ENCODE results near the gene TSC2.

The TSC2 gene

GRCh38 chr16:2070576-2071453 lies 23.0 kb downstream of the TSC2 start:
- Histone ChIP-seq H3K4me3 (ENCODE audit: low read length) (no peak overlapping the region), H3K9me3 (ENCODE audit: control insufficient read depth, low read depth, low read length) (no peaks in the 10 kb centered on the region), H3K4me1 (ENCODE audit: control insufficient read depth, low read depth, low read length) (no peaks in the 10 kb centered on the region), H3K27ac (ENCODE audit: low read length) (no peak overlapping the region), H3K36me3 (ENCODE audit: control insufficient read depth, low read depth, low read length) (peaks cover 13% of the 10 kb centered on the region), H3K27me3 (ENCODE audit: control insufficient read depth, insufficient read depth, low read length) (no peaks in the 10 kb centered on the region), H3K9ac (ENCODE audit: low read length) (no peak overlapping the region)

GRCh38 chr16:2071454-2072202 lies 23.8 kb downstream of the TSC2 start:
- H3K9me3 ChIP-seq (ENCODE audit: control insufficient read depth, low read depth, low read length) = no peaks in the 10 kb centered on the region
- H3K36me3 ChIP-seq (ENCODE audit: control insufficient read depth, low read depth, low read length) = peaks cover 7% of the 10 kb centered on the region
- no peaks in the 10 kb centered on the region for H3K27me3 ChIP-seq (ENCODE audit: control insufficient read depth, insufficient read depth, low read length)
- no peak overlapping the region for H3K9ac ChIP-seq (ENCODE audit: low read length)
- no peak overlapping the region for H3K4me3 ChIP-seq (ENCODE audit: low read length)
- no peak overlapping the region for H3K27ac ChIP-seq (ENCODE audit: low read length)
- no peaks in the 10 kb centered on the region for H3K4me1 ChIP-seq (ENCODE audit: control insufficient read depth, low read depth, low read length)

- Histone ChIP-seq H3K4me1 (ENCODE audit: control insufficient read depth, low read depth, low read length) (no peaks in the 10 kb centered on the region), H3K9ac (ENCODE audit: low read length) (no peak overlapping the region), H3K27ac (ENCODE audit: low read length) (no peak overlapping the region), H3K27me3 (ENCODE audit: control insufficient read depth, insufficient read depth, low read length) (no peaks in the 10 kb centered on the region), H3K36me3 (ENCODE audit: control insufficient read depth, low read depth, low read length) (peaks cover 7% of the 10 kb centered on the region), H3K4me3 (ENCODE audit: low read length) (no peak overlapping the region), H3K9me3 (ENCODE audit: control insufficient read depth, low read depth, low read length) (no peaks in the 10 kb centered on the region)
These were observed 25.1 kb downstream of the TSC2 start for GRCh38 chr16:2072926-2073325.

- Histone ChIP-seq H3K9ac (ENCODE audit: low read length) (no peak overlapping the region), H3K9me3 (ENCODE audit: control insufficient read depth, low read depth, low read length) (no peaks in the 10 kb centered on the region), H3K36me3 (ENCODE audit: control insufficient read depth, low read depth, low read length) (peaks cover 7% of the 10 kb centered on the region)
These were observed 26.3 kb downstream of the TSC2 start for GRCh38 chr16:2074071-2074470.

GRCh38 chr16:2075631-2076030 lies 27.8 kb downstream of the TSC2 start:
- H3K36me3 ChIP-seq (ENCODE audit: control insufficient read depth, low read depth, low read length) = peaks cover 7% of the 10 kb centered on the region
- H3K9ac ChIP-seq (ENCODE audit: low read length) = no peak overlapping the region
- no peak overlapping the region for H3K27ac ChIP-seq (ENCODE audit: low read length)
- no peaks in the 10 kb centered on the region for H3K4me1 ChIP-seq (ENCODE audit: control insufficient read depth, low read depth, low read length)
- no peaks in the 10 kb centered on the region for H3K27me3 ChIP-seq (ENCODE audit: control insufficient read depth, insufficient read depth, low read length)
- no peaks in the 10 kb centered on the region for H3K9me3 ChIP-seq (ENCODE audit: control insufficient read depth, low read depth, low read length)
- H3K4me3 ChIP-seq (ENCODE audit: low read length) = no peak overlapping the region

More at GRCh38 chr16:2074071-2074470, 26.3 kb downstream of the TSC2 start:
- H3K4me3 ChIP-seq (ENCODE audit: low read length) = no peak overlapping the region
- no peaks in the 10 kb centered on the region for H3K27me3 ChIP-seq (ENCODE audit: control insufficient read depth, insufficient read depth, low read length)
- H3K4me1 ChIP-seq (ENCODE audit: control insufficient read depth, low read depth, low read length) = no peaks in the 10 kb centered on the region
- H3K27ac ChIP-seq (ENCODE audit: low read length) = no peak overlapping the region

- no peaks in the 10 kb centered on the region for H3K9me3 ChIP-seq (ENCODE audit: control insufficient read depth, low read depth, low read length)
- H3K27me3 ChIP-seq (ENCODE audit: control insufficient read depth, insufficient read depth, low read length) = no peaks in the 10 kb centered on the region
- H3K27ac ChIP-seq (ENCODE audit: low read length) = no peak overlapping the region
- no peaks in the 10 kb centered on the region for H3K4me1 ChIP-seq (ENCODE audit: control insufficient read depth, low read depth, low read length)
- no peak overlapping the region for H3K4me3 ChIP-seq (ENCODE audit: low read length)
- no peak overlapping the region for H3K9ac ChIP-seq (ENCODE audit: low read length)
- peaks cover 7% of the 10 kb centered on the region for H3K36me3 ChIP-seq (ENCODE audit: control insufficient read depth, low read depth, low read length)
These were observed 28.5 kb downstream of the TSC2 start for GRCh38 chr16:2076072-2076865.

GRCh38 chr16:2077016-2077415 lies 29.2 kb downstream of the TSC2 start:
- H3K9ac ChIP-seq (ENCODE audit: low read length) = no peak overlapping the region
- H3K27ac ChIP-seq (ENCODE audit: low read length) = no peak overlapping the region
- H3K4me3 ChIP-seq (ENCODE audit: low read length) = no peak overlapping the region
- H3K4me1 ChIP-seq (ENCODE audit: control insufficient read depth, low read depth, low read length) = no peaks in the 10 kb centered on the region
- no peaks in the 10 kb centered on the region for H3K9me3 ChIP-seq (ENCODE audit: control insufficient read depth, low read depth, low read length)
- H3K27me3 ChIP-seq (ENCODE audit: control insufficient read depth, insufficient read depth, low read length) = no peaks in the 10 kb centered on the region
- peaks cover 12% of the 10 kb centered on the region for H3K36me3 ChIP-seq (ENCODE audit: control insufficient read depth, low read depth, low read length)

- Histone ChIP-seq H3K36me3 (ENCODE audit: control insufficient read depth, low read depth, low read length) (peaks cover 10% of the 10 kb centered on the region), H3K27me3 (ENCODE audit: control insufficient read depth, insufficient read depth, low read length) (no peaks in the 10 kb centered on the region), H3K9ac (ENCODE audit: low read length) (no peak overlapping the region), H3K9me3 (ENCODE audit: control insufficient read depth, low read depth, low read length) (no peaks in the 10 kb centered on the region), H3K4me3 (ENCODE audit: low read length) (no peak overlapping the region), H3K4me1 (ENCODE audit: control insufficient read depth, low read depth, low read length) (no peaks in the 10 kb centered on the region), H3K27ac (ENCODE audit: low read length) (no peak overlapping the region)
These were observed 29.9 kb downstream of the TSC2 start for GRCh38 chr16:2077696-2078095.

GRCh38 chr16:2078096-2078495 lies 30.3 kb downstream of the TSC2 start:
- Histone ChIP-seq H3K27ac (ENCODE audit: low read length) (no peak overlapping the region), H3K36me3 (ENCODE audit: control insufficient read depth, low read depth, low read length) (peaks cover 6% of the 10 kb centered on the region), H3K4me1 (ENCODE audit: control insufficient read depth, low read depth, low read length) (no peaks in the 10 kb centered on the region), H3K27me3 (ENCODE audit: control insufficient read depth, insufficient read depth, low read length) (no peaks in the 10 kb centered on the region), H3K9ac (ENCODE audit: low read length) (no peak overlapping the region), H3K9me3 (ENCODE audit: control insufficient read depth, low read depth, low read length) (no peaks in the 10 kb centered on the region), H3K4me3 (ENCODE audit: low read length) (no peak overlapping the region)

- H3K4me1 ChIP-seq (ENCODE audit: control insufficient read depth, low read depth, low read length) = no peaks in the 10 kb centered on the region
- H3K9me3 ChIP-seq (ENCODE audit: control insufficient read depth, low read depth, low read length) = no peaks in the 10 kb centered on the region
- H3K36me3 ChIP-seq (ENCODE audit: control insufficient read depth, low read depth, low read length) = peaks cover 4% of the 10 kb centered on the region
- no peaks in the 10 kb centered on the region for H3K27me3 ChIP-seq (ENCODE audit: control insufficient read depth, insufficient read depth, low read length)
- no peak overlapping the region for H3K4me3 ChIP-seq (ENCODE audit: low read length)
- H3K27ac ChIP-seq (ENCODE audit: low read length) = no peak overlapping the region
- H3K9ac ChIP-seq (ENCODE audit: low read length) = no peak overlapping the region
These were observed 30.9 kb downstream of the TSC2 start for GRCh38 chr16:2078691-2079090.

- H3K27me3 ChIP-seq (ENCODE audit: control insufficient read depth, insufficient read depth, low read length) = no peaks in the 10 kb centered on the region
- no peaks in the 10 kb centered on the region for H3K4me1 ChIP-seq (ENCODE audit: control insufficient read depth, low read depth, low read length)
- peaks cover 4% of the 10 kb centered on the region for H3K36me3 ChIP-seq (ENCODE audit: control insufficient read depth, low read depth, low read length)
- H3K27ac ChIP-seq (ENCODE audit: low read length) = no peak overlapping the region
- H3K9me3 ChIP-seq (ENCODE audit: control insufficient read depth, low read depth, low read length) = no peaks in the 10 kb centered on the region
- no peak overlapping the region for H3K9ac ChIP-seq (ENCODE audit: low read length)
- H3K4me3 ChIP-seq (ENCODE audit: low read length) = no peak overlapping the region
These were observed 31.6 kb downstream of the TSC2 start for GRCh38 chr16:2079311-2079800.

Data from iPS-18a (cell line).